PC-9 (cell line): ENCODE data around the gene ARHGEF40. TPM values are rescaled to one million over a fixed set of nuclear protein-coding genes. Genes with fewer than 3 reads are reported as not detected.

Experiments used
- BruUV-seq: library from RNA; stranded (reverse); fragments of 400-500 nt; replicated peaks from 2 replicates; lab custom pipeline; 2021; lab: Mats Ljungman, UMichigan
- CTCF ChIA-PET: fragments of 300-600 bp; sonication (Branson Sonifier 250); formaldehyde crosslinking; loops from one replicate; lab custom pipeline; 2022; ENCODE audit warnings: antibody characterized with exemption; lab: Charles Lee
- POLR2A ChIA-PET: fragments of 300-600 bp; sonication (Branson Sonifier 250); formaldehyde crosslinking; loops from one replicate; lab custom pipeline; 2022; ENCODE audit warnings: antibody characterized with exemption; ENCODE audit not compliant: unreplicated experiment; lab: Charles Lee
- DNase-seq, 2 experiments: peaks; one replicate each; pipeline versions ENCODE4 v3.0.0 to v3.0.0-alpha.2; 2015 to 2022; ENCODE audit warnings: mixed read lengths in 1 of 2
- H2AFZ ChIP-seq: fragments of 200-600 bp; sonication (generic); 2 replicates; pipeline ENCODE4 v1.8.1; 2017; ENCODE audit warnings: antibody characterized with exemption
- H3F3A ChIP-seq: fragments of 200-600 bp; sonication (generic); 2 replicates; pipeline ENCODE4 v1.8.1; 2017; ENCODE audit warnings: antibody characterized with exemption, mild to moderate bottlenecking, low read depth; ENCODE audit not compliant: insufficient read depth
- H3K27ac ChIP-seq: fragments of 200-600 bp; sonication (generic); 2 replicates; pipeline ENCODE4 v1.6.1; 2016; ENCODE audit warnings: mixed run types
- H3K27me3 ChIP-seq: fragments of 200-600 bp; sonication (generic); 2 replicates; pipeline ENCODE4 v1.6.1; 2016; ENCODE audit warnings: low read depth, mixed run types; ENCODE audit not compliant: insufficient read depth
- H3K36me3 ChIP-seq: fragments of 200-600 bp; sonication (generic); 2 replicates; pipeline ENCODE4 v1.6.1; 2016; ENCODE audit warnings: low read depth, mixed run types
- H3K4me1 ChIP-seq: fragments of 200-600 bp; sonication (generic); replicated peaks from 2 replicates; pipeline ENCODE4 v1.6.1; 2016; ENCODE audit warnings: mixed run types; ENCODE audit not compliant: insufficient read depth
- H3K4me2 ChIP-seq: fragments of 200-600 bp; sonication (generic); 2 replicates; pipeline ENCODE4 v1.6.1; 2017; ENCODE audit warnings: mixed run types
- H3K4me3 ChIP-seq: fragments of 200-600 bp; sonication (generic); 2 replicates; pipeline ENCODE4 v1.6.1; 2016; ENCODE audit warnings: mixed run types
- H3K79me2 ChIP-seq: fragments of 200-600 bp; sonication (generic); 2 replicates; pipeline ENCODE4 v1.6.1; 2017; ENCODE audit warnings: low read depth, mixed run types
- H3K9me2 ChIP-seq: fragments of 200-600 bp; sonication (generic); 2 replicates; pipeline ENCODE4 v1.8.1; 2017; ENCODE audit warnings: mild to moderate bottlenecking; ENCODE audit not compliant: insufficient read depth
- H3K9me3 ChIP-seq: fragments of 200-600 bp; sonication (generic); 2 replicates; pipeline ENCODE4 v1.8.1; 2016; ENCODE audit warnings: low read depth; ENCODE audit not compliant: insufficient read depth
- H4K20me1 ChIP-seq: fragments of 200-600 bp; sonication (generic); 2 replicates; pipeline ENCODE4 v1.8.1; 2017; ENCODE audit not compliant: insufficient read depth
- EZH2 ChIP-seq: fragments of 200-600 bp; sonication (generic); IDR thresholded peaks from 2 replicates; pipeline ENCODE4 v1.8.0; 2017; ENCODE audit warnings: antibody characterized with exemption, low read depth
- intact Hi-C: fragments of 100-400 bp; cut with micrococcal nuclease; formaldehyde crosslinking; loops from one replicate; pipeline ENCODE4 v1.10.0; 2022; ENCODE audit not compliant: unreplicated experiment
- total RNA-seq: library from RNA; stranded (reverse); gene quantifications from 2 replicates; pipeline ENCODE4 v1.2.3, GENCODE V29; 2021
- TF ChIP-seq, protein P1 (sequence below): fragments of 200-600 bp; sonication (generic); conservative IDR thresholded peaks from 2 replicates; pipeline ENCODE4 v1.6.1; 2017; ENCODE audit warnings: mixed run types, antibody characterized with exemption, mild to moderate bottlenecking, moderate library complexity

The ARHGEF40 gene
- total RNA-seq, 1 experiment from 2014 or later, result 13.0 TPM

DNA sequence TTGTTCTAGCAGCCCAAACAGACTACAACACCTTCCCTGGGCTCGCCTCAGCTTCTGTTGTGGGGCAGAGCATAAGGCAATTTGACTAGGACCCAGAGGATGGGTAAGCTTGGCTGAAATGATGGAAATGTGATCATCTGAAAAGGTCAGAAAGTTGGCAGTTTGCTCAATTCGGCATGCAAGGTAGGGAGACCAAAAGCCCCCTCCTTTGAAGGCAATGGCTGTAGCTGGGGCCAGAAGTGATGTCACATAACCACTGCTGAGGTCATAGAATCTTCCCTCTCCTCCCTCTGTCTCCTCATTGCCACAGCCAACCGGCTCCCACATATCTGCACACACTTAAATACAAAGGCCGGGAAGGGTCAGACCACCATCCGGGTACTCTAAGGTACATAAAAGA is 40.2 kb upstream of the ARHGEF40 start, which contains the start of gene TPPP2:
Gene TPPP2, plus strand, starts transcription at position 301 of the 400 bp plus-strand sequence. CDS start 365 bp downstream, outside the sequence.
- H3K9me3 ChIP-seq, result no peaks in the 10 kb centered on the region
- no peaks in the 10 kb centered on the region for H3K79me2 ChIP-seq
- POLR2A ChIA-PET, result no interaction called here
- intact Hi-C loops, result no loop called here
- H3K27me3 ChIP-seq, result no peaks in the 10 kb centered on the region; the same call in 1 of the 2 replicates
- CTCF ChIA-PET, result no interaction called here
- H3K36me3 ChIP-seq, result no peaks in the 10 kb centered on the region
- no TSS peak for BruUV-seq
- TF ChIP-seq, protein P1, sequence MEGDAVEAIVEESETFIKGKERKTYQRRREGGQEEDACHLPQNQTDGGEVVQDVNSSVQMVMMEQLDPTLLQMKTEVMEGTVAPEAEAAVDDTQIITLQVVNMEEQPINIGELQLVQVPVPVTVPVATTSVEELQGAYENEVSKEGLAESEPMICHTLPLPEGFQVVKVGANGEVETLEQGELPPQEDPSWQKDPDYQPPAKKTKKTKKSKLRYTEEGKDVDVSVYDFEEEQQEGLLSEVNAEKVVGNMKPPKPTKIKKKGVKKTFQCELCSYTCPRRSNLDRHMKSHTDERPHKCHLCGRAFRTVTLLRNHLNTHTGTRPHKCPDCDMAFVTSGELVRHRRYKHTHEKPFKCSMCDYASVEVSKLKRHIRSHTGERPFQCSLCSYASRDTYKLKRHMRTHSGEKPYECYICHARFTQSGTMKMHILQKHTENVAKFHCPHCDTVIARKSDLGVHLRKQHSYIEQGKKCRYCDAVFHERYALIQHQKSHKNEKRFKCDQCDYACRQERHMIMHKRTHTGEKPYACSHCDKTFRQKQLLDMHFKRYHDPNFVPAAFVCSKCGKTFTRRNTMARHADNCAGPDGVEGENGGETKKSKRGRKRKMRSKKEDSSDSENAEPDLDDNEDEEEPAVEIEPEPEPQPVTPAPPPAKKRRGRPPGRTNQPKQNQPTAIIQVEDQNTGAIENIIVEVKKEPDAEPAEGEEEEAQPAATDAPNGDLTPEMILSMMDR, result no peak
- TF ChIP-seq EZH2, result no peak
- H3F3A ChIP-seq, result no peaks in the 10 kb centered on the region
- H3K4me2 ChIP-seq, result no peak within 1 kb of the TSS
- H3K9me2 ChIP-seq, result no peaks in the 10 kb centered on the region
- no peak for DNase-seq
- H3K4me1 ChIP-seq, result no peaks in the 10 kb centered on the region
- no peak within 1 kb of the TSS for H3K4me3 ChIP-seq
- H3K27ac ChIP-seq, result no peak within 1 kb of the TSS
- H4K20me1 ChIP-seq, result no peaks in the 10 kb centered on the region
- no peak within 1 kb of the TSS for H2AFZ ChIP-seq

DNA sequence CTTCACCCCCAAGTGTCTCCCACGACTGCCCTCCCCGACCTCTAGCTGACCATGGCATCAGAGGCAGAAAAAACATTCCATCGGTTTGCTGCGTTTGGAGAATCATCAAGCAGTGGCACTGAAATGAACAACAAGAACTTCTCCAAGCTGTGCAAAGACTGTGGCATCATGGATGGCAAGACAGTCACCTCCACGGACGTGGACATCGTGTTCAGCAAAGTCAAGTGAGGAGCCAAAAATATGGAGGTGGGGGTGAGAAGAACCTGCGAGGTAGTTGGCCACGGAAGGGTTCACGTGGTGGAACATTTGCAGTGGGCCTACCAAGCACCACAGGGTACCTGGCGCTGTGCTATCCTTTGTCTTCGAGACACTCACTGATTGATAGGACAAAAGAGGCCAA is 39.6 kb upstream of the ARHGEF40 start:
- no peaks in the 10 kb centered on the region for H4K20me1 ChIP-seq
- no peak overlapping the region for H3K4me3 ChIP-seq
- no peaks in the 10 kb centered on the region for H3K9me3 ChIP-seq
- no peak for DNase-seq
- no peak overlapping the region for H3K27ac ChIP-seq
- no peaks in the 10 kb centered on the region; the same call in 1 of the 2 replicates for H3K27me3 ChIP-seq
- CTCF ChIA-PET, result no interaction called here
- no peaks in the 10 kb centered on the region for H3K9me2 ChIP-seq
- POLR2A ChIA-PET, result no interaction called here
- no peaks in the 10 kb centered on the region for H3F3A ChIP-seq
- no peak overlapping the region for H2AFZ ChIP-seq
- intact Hi-C loops, result no loop called here
- no peaks in the 10 kb centered on the region for H3K4me1 ChIP-seq
- TF ChIP-seq EZH2, result no peak
- TF ChIP-seq, protein P1, result no peak
- H3K4me2 ChIP-seq, result no peak overlapping the region
- BruUV-seq, result no TSS peak
- H3K36me3 ChIP-seq, result no peaks in the 10 kb centered on the region
- no peaks in the 10 kb centered on the region for H3K79me2 ChIP-seq

DNA sequence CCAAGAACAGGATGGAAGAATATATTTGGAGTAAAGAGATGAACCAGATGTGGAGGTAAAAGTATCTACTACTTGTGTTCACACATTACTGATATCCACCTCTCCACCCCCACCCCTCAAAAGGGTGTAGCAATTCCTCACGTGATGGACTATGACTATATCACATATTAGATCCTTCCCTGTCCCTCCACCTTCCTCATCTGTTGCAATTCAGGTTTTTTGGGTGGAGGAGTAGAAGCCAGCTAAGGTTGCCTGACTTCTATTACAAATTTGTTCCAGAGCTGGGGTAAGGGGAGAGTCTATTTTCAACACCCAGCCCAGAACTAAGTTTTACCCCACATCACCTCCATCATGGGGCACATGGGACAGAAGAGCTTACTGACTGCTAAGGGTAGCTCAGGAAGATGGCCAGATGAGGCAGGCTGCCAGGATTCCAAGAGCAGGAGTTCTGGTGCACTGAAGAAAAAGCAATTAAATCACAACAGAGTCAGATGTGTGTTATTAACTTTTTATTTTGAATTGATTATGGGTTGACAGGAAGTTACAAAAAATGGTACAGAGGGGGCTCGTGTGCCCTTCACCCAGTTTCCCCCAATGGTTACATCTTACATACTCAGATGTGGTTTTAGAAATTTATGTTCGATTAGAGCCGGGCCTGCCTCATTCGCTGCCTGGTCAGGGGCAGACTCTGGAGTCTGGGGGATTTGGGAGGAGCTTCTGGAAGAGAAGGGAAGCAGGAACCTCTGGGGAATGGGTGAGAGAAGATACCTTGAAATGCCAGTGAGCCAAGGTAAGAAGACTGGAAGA is 37.6 kb upstream of the ARHGEF40 start:
- no peak for TF ChIP-seq EZH2
- TF ChIP-seq, protein P1, result no peak
- Histone ChIP-seq H4K20me1 (no peaks in the 10 kb centered on the region), H3K27ac (no peak overlapping the region), H3K79me2 (no peaks in the 10 kb centered on the region), H3K36me3 (no peaks in the 10 kb centered on the region), H3K4me2 (no peak overlapping the region), H3F3A (no peaks in the 10 kb centered on the region), H3K4me1 (no peaks in the 10 kb centered on the region), H3K9me3 (no peaks in the 10 kb centered on the region), H3K4me3 (no peak overlapping the region), H2AFZ (no peak overlapping the region), H3K9me2 (no peaks in the 10 kb centered on the region), H3K27me3 (no peaks in the 10 kb centered on the region; the same call in 1 of the 2 replicates)
- no peak for DNase-seq
- ChIA-PET POLR2A (interaction anchor here (0.6 kb wide), 1 partner anchor 18 kb away, joined by 6 read pairs; no protein-coding TSS in a partner anchor), CTCF (no interaction called here)
- intact Hi-C loops, result no loop called here
- BruUV-seq, result no TSS peak
